K562 (cell line): Measurements from ENCODE around the gene ANO9. TPM values are rescaled to one million over a fixed set of nuclear protein-coding genes. Genes with fewer than 3 reads are reported as not detected.

Experiments
- EP400 ChIP-seq: fragments of 450-650 bp; IDR thresholded peaks from 2 replicates; pipeline ENCODE4 v1.6.1; 2017; ENCODE audit warnings: antibody characterized with exemption, mild to moderate bottlenecking, moderate library complexity
- FOXP4 ChIP-seq: sonication (generic); formaldehyde crosslinking; IDR thresholded peaks from 2 replicates; pipeline ENCODE4 v1.8.0; 2022; ENCODE audit warnings: mild to moderate bottlenecking, missing genetic modification reagents, borderline replicate concordance
- HDAC8 ChIP-seq: fragments of 450-650 bp; IDR thresholded peaks from 2 replicates; pipeline ENCODE4 v1.6.1; 2016; ENCODE audit warnings: mild to moderate bottlenecking, missing genetic modification characterization, moderate library complexity, missing compliant biosample characterization
- MXD1 ChIP-seq: fragments of 250-450 bp; sonication (Bioruptor Pico); IDR thresholded peaks from 2 replicates; pipeline ENCODE4 v1.8.0; 2021; ENCODE audit warnings: borderline replicate concordance, mild to moderate bottlenecking, moderate library complexity; ENCODE audit not compliant: poor library complexity, severe bottlenecking
- NFATC3 ChIP-seq: fragments of 450-650 bp; IDR thresholded peaks from 2 replicates; pipeline ENCODE4 v1.6.1; 2017; ENCODE audit warnings: mild to moderate bottlenecking
- ZNF512 ChIP-seq: IDR thresholded peaks from 2 replicates; pipeline ENCODE4 v1.6.1; 2016; ENCODE audit warnings: missing genetic modification characterization, missing compliant biosample characterization
- polyA plus RNA-seq, 8 experiments: library from polyadenylated mRNA; depleted of rRNA in 4 of 8; stranded (reverse) in 5 of 8; unstranded in 3 of 8; fragments of >200 nt; fragmentation: Nextera tagmentation in 2 of 8; fragmentation: Illumina TruSeq in 1 of 8; extraction: Ambion mirVana in 2 of 8; extraction: Trizol in 1 of 8; gene quantifications; 2 replicates each; pipeline versions ENCODE4 v1.2.1 to v1.2.3, GENCODE V29; 2011 to 2014; ENCODE audit warnings: inconsistent platforms in 1 of 8, missing spikeins in 1 of 8
- total RNA-seq, 7 experiments: library from RNA; depleted of rRNA in 6 of 7; stranded (reverse); fragments of >200 nt in 6 of 7; fragmentation: Illumina TruSeq in 2 of 7; extraction: Trizol in 2 of 7; gene quantifications; 2 replicates each; pipeline versions ENCODE4 v1.2.1 to v1.2.3, GENCODE V29; 2011 to 2021; ENCODE audit warnings: low replicate concordance in 1 of 7
- TF ChIP-seq, protein P1 (sequence below): fragments of 250-450 bp; sonication (Bioruptor Pico); IDR thresholded peaks from 2 replicates; pipeline ENCODE4 v1.5.0; 2022; ENCODE audit warnings: mild to moderate bottlenecking

Gene ANO9
- total and polyA plus RNA-seq, 9 of the 15 experiments (the other 6 are each of a cell fraction or from before 2014, with no cell fraction given), result 0.20 to 14.5 (median 4.5) TPM

DNA sequence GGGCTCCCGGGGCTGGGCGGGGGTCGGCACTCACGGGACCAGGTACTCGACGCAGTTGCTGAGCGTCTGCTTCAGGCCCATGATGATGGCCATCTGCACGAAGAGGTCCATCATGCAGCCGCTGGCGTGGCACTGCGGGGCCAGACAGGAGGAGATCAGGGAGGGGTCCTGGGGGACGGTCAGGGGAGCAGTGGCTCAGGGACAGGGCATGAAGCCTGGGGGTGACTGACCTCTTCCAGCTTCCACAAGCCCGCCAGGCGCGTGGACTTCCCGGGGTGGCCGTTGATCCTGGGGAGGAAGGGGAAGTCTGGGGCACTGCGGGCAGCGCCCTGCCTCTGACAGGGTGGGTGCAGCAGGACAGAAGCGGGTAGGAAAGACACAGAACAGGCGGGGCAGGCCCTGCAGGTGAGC, 20.9 kb downstream of the ANO9 start (continued):
- no peak for TF ChIP-seq MXD1 (CRISPR knock-in tag)
- TF ChIP-seq, protein P1, sequence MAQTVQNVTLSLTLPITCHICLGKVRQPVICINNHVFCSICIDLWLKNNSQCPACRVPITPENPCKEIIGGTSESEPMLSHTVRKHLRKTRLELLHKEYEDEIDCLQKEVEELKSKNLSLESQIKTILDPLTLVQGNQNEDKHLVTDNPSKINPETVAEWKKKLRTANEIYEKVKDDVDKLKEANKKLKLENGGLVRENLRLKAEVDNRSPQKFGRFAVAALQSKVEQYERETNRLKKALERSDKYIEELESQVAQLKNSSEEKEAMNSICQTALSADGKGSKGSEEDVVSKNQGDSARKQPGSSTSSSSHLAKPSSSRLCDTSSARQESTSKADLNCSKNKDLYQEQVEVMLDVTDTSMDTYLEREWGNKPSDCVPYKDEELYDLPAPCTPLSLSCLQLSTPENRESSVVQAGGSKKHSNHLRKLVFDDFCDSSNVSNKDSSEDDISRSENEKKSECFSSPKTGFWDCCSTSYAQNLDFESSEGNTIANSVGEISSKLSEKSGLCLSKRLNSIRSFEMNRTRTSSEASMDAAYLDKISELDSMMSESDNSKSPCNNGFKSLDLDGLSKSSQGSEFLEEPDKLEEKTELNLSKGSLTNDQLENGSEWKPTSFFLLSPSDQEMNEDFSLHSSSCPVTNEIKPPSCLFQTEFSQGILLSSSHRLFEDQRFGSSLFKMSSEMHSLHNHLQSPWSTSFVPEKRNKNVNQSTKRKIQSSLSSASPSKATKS (CRISPR knock-in tag), result no peak
- TF ChIP-seq FOXP4 (CRISPR knock-in tag), result no peak
- no peak for TF ChIP-seq EP400
- TF ChIP-seq NFATC3, result no peak
- no peak for TF ChIP-seq HDAC8 (tag)
- TF ChIP-seq ZNF512 (tag), result no peak
